AG04449 (cell line): ENCODE measurements around the gene TUBB4B.

ENCODE experiments used
- CTCF ChIA-PET: fragments of 350-600 bp; formaldehyde crosslinking; extraction: SDS; loops from one replicate; lab custom pipeline; 2021; ENCODE audit warnings: antibody characterized with exemption; lab: Yijun Ruan, JAX
- POLR2A ChIA-PET: fragments of 400-600, 350-600 bp; formaldehyde crosslinking; extraction: SDS; loops from one replicate; lab custom pipeline; 2020; ENCODE audit warnings: antibody characterized with exemption, inconsistent platforms; lab: Yijun Ruan, JAX
- DNase-seq: peaks from one replicate; pipeline ENCODE4 v3.0.0-alpha.2; 2010; ENCODE audit warnings: low read depth, low spot score
- H3K4me3 ChIP-seq: 2 replicates; pipeline ENCODE4 v1.5.1; 2011; ENCODE audit warnings: low read depth, mild to moderate bottlenecking, control low read depth, low read length
- TF ChIP-seq, protein P1 (sequence below): IDR thresholded peaks from one replicate; pipeline ENCODE4 v1.5.1; 2011; ENCODE audit warnings: mild to moderate bottlenecking, moderate library complexity, low read length, control low read depth, inconsistent platforms; ENCODE audit not compliant: insufficient read depth; ENCODE audit errors: missing control alignments

The TUBB4B gene

DNA sequence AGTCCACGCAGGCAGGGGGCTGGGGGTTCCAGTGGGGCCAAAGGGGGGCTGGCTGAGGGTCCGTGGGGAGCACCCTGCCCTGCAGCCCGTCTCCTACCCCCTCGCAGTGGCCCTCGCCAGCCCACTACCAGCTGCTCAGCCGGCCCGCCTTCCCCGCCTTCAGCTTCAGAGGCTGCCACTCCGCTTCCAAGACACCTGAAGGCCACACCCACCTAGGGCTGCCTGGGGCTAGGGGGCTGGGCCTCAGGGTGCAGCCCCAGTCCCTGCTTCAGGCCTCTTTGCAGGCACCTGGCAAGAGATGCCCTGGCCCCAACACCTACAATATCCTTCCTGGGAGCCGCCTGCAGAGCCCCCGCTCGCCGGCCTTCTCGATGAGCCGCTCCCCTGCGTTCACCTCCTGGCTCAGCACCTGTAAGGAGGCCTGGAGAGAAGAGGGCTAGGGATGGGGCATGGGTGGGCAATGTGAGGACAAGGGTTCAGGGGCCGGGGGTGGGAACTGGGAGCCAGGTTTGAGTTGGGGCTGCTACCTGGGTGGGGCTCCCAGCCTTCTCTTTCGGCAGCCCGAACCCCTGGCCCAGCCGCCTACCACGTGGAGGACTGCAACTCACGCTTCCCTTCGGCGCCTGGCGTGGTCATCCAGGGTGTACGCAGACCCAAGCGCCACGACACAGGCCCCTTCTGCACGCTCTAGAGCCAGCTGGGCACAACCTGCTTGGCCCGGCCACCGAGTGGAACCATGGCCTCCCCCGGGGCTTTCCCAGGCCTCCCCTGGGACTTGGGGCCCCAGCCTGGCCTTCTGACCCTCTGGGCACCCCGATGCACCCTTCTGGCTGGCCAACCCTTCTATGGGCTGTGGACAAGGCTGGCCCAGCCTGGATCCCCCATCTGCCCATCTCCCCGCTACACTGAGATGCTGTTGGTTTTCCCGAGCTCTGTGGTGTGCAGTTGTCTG lies 11.7 kb downstream of the TUBB4B start:
- ChIA-PET POLR2A (interaction anchor here (6.8 kb wide), 1 partner anchor 10 kb away, joined by 164 read pairs; the partner anchor contains the start of gene TUBB4B), CTCF (interaction anchor here (1.1 to 4.5 kb wide), 2 partner anchors 15 to 16 kb away, joined by 3 to 24 read pairs; no protein-coding TSS in a partner anchor)

DNA sequence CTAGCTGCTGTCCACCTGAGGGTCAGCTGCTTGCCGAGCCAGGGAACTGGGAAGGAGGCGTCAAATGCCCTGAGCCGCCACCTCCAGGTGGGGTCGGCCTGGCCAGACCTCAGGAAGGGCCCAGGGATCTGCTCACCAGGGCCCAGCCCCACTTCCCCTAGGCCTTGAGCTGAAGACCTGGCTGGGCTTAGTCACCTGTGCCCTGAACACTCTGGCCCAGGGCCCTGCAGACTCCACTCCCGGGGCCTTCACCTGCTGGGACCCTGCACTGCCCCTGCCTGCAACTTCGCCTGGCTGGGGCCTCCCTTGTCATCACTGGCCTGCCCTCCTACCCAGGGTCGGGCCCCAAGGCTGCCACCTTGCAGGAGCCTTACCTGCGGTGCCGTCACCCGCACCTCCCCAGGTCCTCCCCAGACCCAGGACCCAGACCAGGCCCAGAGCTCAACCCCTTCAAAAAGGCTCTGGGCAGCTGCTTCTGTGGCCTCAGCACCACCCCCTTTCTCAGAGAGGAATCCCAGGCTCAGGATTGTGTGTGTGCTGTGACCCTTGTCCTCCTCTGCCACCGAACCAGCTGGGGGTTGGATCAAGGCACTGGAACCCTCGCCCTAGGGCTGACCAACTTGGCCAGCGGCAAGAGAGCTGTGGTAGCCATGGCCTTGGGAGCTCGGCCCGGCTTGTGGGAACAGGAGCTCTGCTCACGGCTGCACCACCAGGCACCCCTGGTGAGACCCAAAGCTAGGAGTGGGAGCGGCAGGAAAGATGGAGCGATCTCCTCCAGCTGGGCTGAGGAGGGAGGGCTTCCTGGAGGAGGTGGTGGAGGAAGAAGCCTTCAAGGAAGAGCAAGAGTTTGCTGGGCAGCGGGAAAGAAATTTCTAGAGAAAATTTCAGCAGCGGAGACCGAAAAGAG lies 12.9 kb downstream of the TUBB4B start:
- TF ChIP-seq, protein P1, sequence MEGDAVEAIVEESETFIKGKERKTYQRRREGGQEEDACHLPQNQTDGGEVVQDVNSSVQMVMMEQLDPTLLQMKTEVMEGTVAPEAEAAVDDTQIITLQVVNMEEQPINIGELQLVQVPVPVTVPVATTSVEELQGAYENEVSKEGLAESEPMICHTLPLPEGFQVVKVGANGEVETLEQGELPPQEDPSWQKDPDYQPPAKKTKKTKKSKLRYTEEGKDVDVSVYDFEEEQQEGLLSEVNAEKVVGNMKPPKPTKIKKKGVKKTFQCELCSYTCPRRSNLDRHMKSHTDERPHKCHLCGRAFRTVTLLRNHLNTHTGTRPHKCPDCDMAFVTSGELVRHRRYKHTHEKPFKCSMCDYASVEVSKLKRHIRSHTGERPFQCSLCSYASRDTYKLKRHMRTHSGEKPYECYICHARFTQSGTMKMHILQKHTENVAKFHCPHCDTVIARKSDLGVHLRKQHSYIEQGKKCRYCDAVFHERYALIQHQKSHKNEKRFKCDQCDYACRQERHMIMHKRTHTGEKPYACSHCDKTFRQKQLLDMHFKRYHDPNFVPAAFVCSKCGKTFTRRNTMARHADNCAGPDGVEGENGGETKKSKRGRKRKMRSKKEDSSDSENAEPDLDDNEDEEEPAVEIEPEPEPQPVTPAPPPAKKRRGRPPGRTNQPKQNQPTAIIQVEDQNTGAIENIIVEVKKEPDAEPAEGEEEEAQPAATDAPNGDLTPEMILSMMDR: no peak
- H3K4me3 ChIP-seq: peak overlapping the region; percentile 88
- DNase-seq: no peak
- POLR2A ChIA-PET: interaction anchor here (6.8 kb wide), 1 partner anchor 11 kb away, joined by 164 read pairs; the partner anchor contains the start of gene TUBB4B
- CTCF ChIA-PET: interaction anchor here (1.4 to 4.5 kb wide), 4 partner anchors 9 to 26 kb away, joined by 4 to 24 read pairs (median 6); no protein-coding TSS in a partner anchor

More for the DNA sequence above, 11.7 kb downstream of the TUBB4B start:
- no peak overlapping the region for H3K4me3 ChIP-seq
- DNase-seq: no peak
- TF ChIP-seq, protein P1: no peak

DNA sequence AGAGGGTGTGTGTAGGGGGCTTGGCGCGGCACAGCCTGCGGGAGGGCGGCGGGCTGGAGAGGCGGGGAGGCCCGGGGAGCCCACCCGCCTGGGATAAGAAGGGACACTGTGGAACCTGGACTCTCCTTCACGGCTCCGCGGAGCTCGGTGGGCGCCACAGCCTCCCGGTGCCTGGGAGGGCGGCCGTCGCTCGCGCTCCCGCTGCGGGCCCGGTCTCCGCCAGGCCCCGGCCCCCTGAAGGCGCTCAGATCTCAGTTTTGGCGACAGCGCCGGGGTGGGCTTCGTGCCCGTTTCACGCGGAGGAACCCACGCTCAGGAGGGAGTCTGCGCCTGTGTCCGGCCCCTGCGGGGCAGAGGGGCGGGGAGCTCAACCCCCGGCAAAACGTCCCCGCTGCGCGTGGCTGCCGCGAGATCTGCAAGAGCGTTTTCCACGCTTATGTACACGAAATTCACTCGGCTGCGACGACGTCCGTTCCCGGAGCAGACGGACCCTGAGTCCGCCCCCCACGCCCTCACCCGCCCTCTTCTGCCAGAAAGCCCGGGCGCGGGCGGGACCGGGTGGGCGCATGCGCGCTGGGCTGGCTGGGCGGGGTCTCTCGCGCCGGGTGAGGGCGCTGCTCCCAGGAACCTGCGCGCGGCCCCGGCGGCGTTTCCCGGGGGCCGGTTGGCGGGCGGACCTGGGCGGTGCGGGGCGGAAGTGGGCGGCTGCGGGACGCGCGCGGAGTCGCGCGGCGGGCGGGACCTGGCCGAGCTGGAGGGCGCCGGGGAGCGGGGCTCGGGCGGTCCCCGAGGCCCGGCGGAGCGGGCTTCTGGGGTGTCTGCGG lies 13.7 kb downstream of the TUBB4B start, which contains the start of gene NELFB:
Gene NELFB, plus strand, starts transcription at position 704 of the 824 bp plus-strand sequence.
- TF ChIP-seq, protein P1: no peak
- POLR2A ChIA-PET: interaction anchor here (6.8 kb wide), 1 partner anchor 12 kb away, joined by 164 read pairs; the partner anchor contains the start of gene TUBB4B
- CTCF ChIA-PET: interaction anchor here (1.4 to 4.5 kb wide), 4 partner anchors 9 to 27 kb away, joined by 4 to 24 read pairs (median 6); no protein-coding TSS in a partner anchor
- H3K4me3 ChIP-seq: peak within 1 kb of the TSS; percentile 88
- DNase-seq: no peak

DNA sequence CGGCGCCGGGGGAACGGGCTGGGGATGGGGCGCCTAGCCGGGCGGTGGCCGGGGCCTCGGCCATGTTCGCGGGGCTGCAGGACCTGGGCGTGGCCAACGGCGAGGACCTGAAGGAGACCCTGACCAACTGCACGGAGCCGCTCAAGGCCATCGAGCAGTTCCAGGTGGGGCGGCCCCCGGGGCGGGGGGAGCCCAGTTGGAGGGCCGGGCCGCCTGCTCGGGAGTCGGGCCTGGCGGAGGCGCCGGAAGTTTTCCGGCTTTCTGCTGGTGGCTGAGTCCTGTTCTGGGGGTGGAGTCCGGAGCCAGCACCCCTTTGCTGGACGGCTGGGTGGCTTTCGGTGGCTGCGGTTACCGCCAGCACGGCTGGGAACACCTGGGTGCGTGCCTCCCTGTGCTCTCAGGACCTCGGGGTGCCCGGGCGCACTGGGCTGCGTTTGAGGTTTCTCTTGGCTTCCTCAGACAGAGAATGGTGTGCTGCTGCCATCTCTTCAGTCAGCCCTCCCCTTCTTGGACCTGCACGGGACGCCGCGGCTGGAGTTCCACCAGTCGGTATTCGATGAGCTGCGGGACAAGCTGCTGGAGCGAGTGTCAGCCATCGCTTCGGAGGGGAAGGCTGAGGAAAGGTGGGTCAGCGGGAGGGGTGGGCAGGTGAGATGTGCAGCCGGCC lies 14.5 kb downstream of the TUBB4B start:
- TF ChIP-seq, protein P1: no peak
- ChIA-PET CTCF (interaction anchor here (0.6 to 4.5 kb wide), 8 partner anchors 10 to 220 kb away, joined by 3 to 24 read pairs (median 4); partner anchors contain the start of gene TOR4A), POLR2A (interaction anchor here (6.8 kb wide), 1 partner anchor 13 kb away, joined by 164 read pairs; the partner anchor contains the start of gene TUBB4B)
- DNase-seq: no peak
- peak overlapping the region; percentile 88 for H3K4me3 ChIP-seq

DNA sequence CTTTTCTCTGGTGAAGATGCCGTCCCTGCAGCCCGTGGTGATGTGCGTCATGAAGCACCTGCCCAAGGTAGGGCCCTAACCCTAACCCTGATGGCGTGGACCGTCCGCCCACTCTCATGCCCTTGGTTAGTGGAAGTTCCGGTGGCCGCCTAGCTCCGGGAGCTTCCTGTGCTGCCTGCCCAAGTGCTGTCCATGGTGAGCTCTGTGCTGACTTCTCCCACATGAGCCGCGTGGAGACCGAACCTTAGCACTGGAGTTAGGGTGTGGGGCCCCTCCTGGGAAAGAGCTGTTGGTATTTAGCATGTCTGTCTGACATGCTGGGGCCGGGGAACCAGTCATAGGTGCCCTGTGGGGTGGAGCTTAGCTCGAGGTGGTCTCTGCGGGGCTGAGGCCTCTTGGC lies 15.3 kb downstream of the TUBB4B start:
- DNase-seq: no peak
- CTCF ChIA-PET: interaction anchor here (0.6 to 4.5 kb wide), 5 partner anchors 9 to 221 kb away, joined by 3 to 24 read pairs (median 4); partner anchors contain the start of gene TOR4A
- TF ChIP-seq, protein P1: no peak
- POLR2A ChIA-PET: interaction anchor here (6.8 kb wide), 1 partner anchor 14 kb away, joined by 164 read pairs; the partner anchor contains the start of gene TUBB4B
- H3K4me3 ChIP-seq: peak overlapping the region; percentile 88
